ENCODE data around the gene ANKS1B. TPM values are rescaled to one million over a fixed set of nuclear protein-coding genes. Genes with fewer than 3 reads are reported as not detected.

ANKS1B gene
- total RNA-seq, 1 donor from 2014 or later, result 2.3 TPM

- no peaks in the 10 kb centered on the region for H3K36me3 Mint-ChIP-seq (ENCODE audit: low read depth)
- H3K9me3 Mint-ChIP-seq (ENCODE audit: low read depth), result no peaks in the 10 kb centered on the region
- H3K27ac Mint-ChIP-seq (ENCODE audit: unreplicated experiment), result no peak overlapping the region
- TF ChIP-seq, protein P1, sequence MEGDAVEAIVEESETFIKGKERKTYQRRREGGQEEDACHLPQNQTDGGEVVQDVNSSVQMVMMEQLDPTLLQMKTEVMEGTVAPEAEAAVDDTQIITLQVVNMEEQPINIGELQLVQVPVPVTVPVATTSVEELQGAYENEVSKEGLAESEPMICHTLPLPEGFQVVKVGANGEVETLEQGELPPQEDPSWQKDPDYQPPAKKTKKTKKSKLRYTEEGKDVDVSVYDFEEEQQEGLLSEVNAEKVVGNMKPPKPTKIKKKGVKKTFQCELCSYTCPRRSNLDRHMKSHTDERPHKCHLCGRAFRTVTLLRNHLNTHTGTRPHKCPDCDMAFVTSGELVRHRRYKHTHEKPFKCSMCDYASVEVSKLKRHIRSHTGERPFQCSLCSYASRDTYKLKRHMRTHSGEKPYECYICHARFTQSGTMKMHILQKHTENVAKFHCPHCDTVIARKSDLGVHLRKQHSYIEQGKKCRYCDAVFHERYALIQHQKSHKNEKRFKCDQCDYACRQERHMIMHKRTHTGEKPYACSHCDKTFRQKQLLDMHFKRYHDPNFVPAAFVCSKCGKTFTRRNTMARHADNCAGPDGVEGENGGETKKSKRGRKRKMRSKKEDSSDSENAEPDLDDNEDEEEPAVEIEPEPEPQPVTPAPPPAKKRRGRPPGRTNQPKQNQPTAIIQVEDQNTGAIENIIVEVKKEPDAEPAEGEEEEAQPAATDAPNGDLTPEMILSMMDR (IDR thresholded peaks at IDR 0.05), result no peak
- no peaks in the 10 kb centered on the region for H3K4me1 Mint-ChIP-seq (ENCODE audit: low read depth)
- H3K4me3 Mint-ChIP-seq (ENCODE audit: unreplicated experiment), result no peak overlapping the region
- H3K27me3 Mint-ChIP-seq (ENCODE audit: low read depth), result peaks cover 62% of the 10 kb centered on the region
- no peak for DNase-seq (ENCODE audit: low spot score)
Observed at GRCh38 chr12:99978152-99978551, 6.6 kb downstream of the ANKS1B start.

- peaks cover 57% of the 10 kb centered on the region for H3K27me3 Mint-ChIP-seq (ENCODE audit: low read depth)
- H3K36me3 Mint-ChIP-seq (ENCODE audit: low read depth), result peaks cover 1% of the 10 kb centered on the region
- TF ChIP-seq, protein P1 (IDR thresholded peaks at IDR 0.05), result no peak
- H3K4me1 Mint-ChIP-seq (ENCODE audit: low read depth), result no peaks in the 10 kb centered on the region
- DNase-seq (ENCODE audit: low spot score), result no peak
- H3K4me3 Mint-ChIP-seq (ENCODE audit: unreplicated experiment), result no peak overlapping the region
- H3K9me3 Mint-ChIP-seq (ENCODE audit: low read depth), result peaks cover 3% of the 10 kb centered on the region
- H3K27ac Mint-ChIP-seq (ENCODE audit: unreplicated experiment), result no peak overlapping the region
Observed at GRCh38 chr12:99977550-99977949, 7.2 kb downstream of the ANKS1B start.

DNA sequence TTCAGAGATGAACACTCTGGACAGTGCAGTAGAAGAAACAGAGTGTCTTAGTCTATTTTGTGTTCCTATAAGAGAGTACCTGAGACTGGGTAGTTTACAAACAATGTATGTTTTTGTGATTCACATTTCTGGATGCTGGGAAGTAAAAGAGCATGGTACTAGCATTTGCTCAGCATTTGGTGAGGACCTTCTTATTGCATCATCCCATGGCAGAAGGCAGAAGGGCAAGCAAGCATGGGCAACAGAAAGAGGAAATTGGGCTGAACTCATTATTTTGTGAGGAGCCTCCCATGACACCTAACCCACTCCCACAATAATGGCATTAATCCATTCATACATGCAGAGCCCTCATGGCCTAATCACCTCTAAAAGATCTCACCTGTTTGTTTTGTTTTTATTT, 8.0 kb downstream of the ANKS1B start:
- no peak for DNase-seq (ENCODE audit: low spot score)
- H3K27ac Mint-ChIP-seq (ENCODE audit: unreplicated experiment), result no peak overlapping the region
- TF ChIP-seq, protein P1 (IDR thresholded peaks at IDR 0.05), result no peak
- peaks cover 4% of the 10 kb centered on the region for H3K36me3 Mint-ChIP-seq (ENCODE audit: low read depth)
- no peak overlapping the region for H3K4me3 Mint-ChIP-seq (ENCODE audit: unreplicated experiment)
- peaks cover 52% of the 10 kb centered on the region for H3K27me3 Mint-ChIP-seq (ENCODE audit: low read depth)
- H3K4me1 Mint-ChIP-seq (ENCODE audit: low read depth), result no peaks in the 10 kb centered on the region
- peaks cover 6% of the 10 kb centered on the region for H3K9me3 Mint-ChIP-seq (ENCODE audit: low read depth)

- DNase-seq (ENCODE audit: low spot score), result no peak
Observed at GRCh38 chr12:99975321-99975720, 9.4 kb downstream of the ANKS1B start.

DNA sequence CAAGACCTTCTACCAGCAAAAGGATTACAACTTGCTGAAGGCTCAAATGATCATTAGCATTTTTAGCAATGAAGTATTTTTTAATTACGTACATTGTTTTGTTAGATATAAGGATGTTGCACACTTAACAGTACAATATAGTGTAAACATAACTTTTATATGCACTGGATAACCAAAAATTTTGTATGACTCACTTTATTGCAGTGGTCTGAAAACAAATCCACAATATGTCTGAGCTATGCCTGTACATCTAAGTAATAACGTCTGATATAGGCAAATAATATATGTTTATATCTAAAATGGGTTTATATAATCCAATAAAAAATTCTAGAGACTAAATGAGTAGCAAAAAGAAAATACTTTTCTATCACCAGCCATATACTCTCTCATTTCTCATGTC, 10.6 kb downstream of the ANKS1B start:
- Mint-ChIP-seq H3K9me3 (ENCODE audit: low read depth) (peaks cover 6% of the 10 kb centered on the region), H3K27ac (ENCODE audit: unreplicated experiment) (no peak overlapping the region), H3K36me3 (ENCODE audit: low read depth) (peaks cover 4% of the 10 kb centered on the region), H3K27me3 (ENCODE audit: low read depth) (peaks cover 31% of the 10 kb centered on the region), H3K4me3 (ENCODE audit: unreplicated experiment) (no peak overlapping the region), H3K4me1 (ENCODE audit: low read depth) (no peaks in the 10 kb centered on the region)
- no peak for DNase-seq (ENCODE audit: low spot score)
- TF ChIP-seq, protein P1 (IDR thresholded peaks at IDR 0.05), result no peak

More at GRCh38 chr12:99975321-99975720, 9.4 kb downstream of the ANKS1B start:
- Mint-ChIP-seq H3K27ac (ENCODE audit: unreplicated experiment) (no peak overlapping the region), H3K36me3 (ENCODE audit: low read depth) (peaks cover 4% of the 10 kb centered on the region), H3K27me3 (ENCODE audit: low read depth) (peaks cover 41% of the 10 kb centered on the region), H3K9me3 (ENCODE audit: low read depth) (peaks cover 6% of the 10 kb centered on the region), H3K4me3 (ENCODE audit: unreplicated experiment) (no peak overlapping the region), H3K4me1 (ENCODE audit: low read depth) (no peaks in the 10 kb centered on the region)
- TF ChIP-seq, protein P1 (IDR thresholded peaks at IDR 0.05), result no peak
